ENCODE results near the gene EMC10. TPM values are rescaled to one million over a fixed set of nuclear protein-coding genes. Genes with fewer than 3 reads are reported as not detected.

EMC10 gene
- total RNA-seq (2022; extraction: Qiagen RNA extraction) = 104 to 157 TPM (median 156 TPM) in 5 replicates

GRCh38 chr19:50476224-50476906 is at the start of gene EMC10, which contains the start of gene GARIN5A:
TSS of gene EMC10 (plus strand) at chr19:50476507. CDS start at chr19:50476545, 38 bp downstream.
TSS of gene GARIN5A (minus strand) at chr19:50476848. CDS start at chr19:50476388, 460 bp downstream.

GRCh38 chr19:50432221-50433028 is 43.9 kb upstream of the EMC10 start, which contains the start of gene MYBPC2:
TSS of gene MYBPC2 (plus strand) at chr19:50432892. CDS start at chr19:50432954, 62 bp downstream.

GRCh38 chr19:50511069-50511822 is 34.9 kb downstream of the EMC10 start, which contains the start of gene JOSD2:
TSS of gene JOSD2 (minus strand) at chr19:50511191. CDS start at chr19:50510431, 760 bp downstream.

GRCh38 chr19:50513746-50514345 is 37.5 kb downstream of the EMC10 start, which contains the start of gene ASPDH:
TSS of gene ASPDH (minus strand) at chr19:50513913. CDS start at chr19:50513823, 90 bp downstream.

Other genes starting within 250 kb of the EMC10 start
- 1.1 to 1.6 TPM (median 1.4 TPM) in 5 replicates for gene KCNC3, start 147.1 kb upstream of the EMC10 start, total RNA-seq (2022; extraction: Qiagen RNA extraction)
- 0.55 to 1.6 TPM (median 1.1 TPM) in 5 replicates for gene NAPSA, start 110.9 kb upstream of the EMC10 start, total RNA-seq (2022; extraction: Qiagen RNA extraction)
- 57.7 to 84.8 TPM (median 79.4 TPM) in 5 replicates for gene NR1H2, start 100.0 kb upstream of the EMC10 start, total RNA-seq (2022; extraction: Qiagen RNA extraction)
- 51.4 to 85.1 TPM (median 75.0 TPM) in 5 replicates for gene POLD1, start 92.2 kb upstream of the EMC10 start, total RNA-seq (2022; extraction: Qiagen RNA extraction)
- gene SPIB, start 57.6 kb upstream of the EMC10 start, total RNA-seq (2022; extraction: Qiagen RNA extraction) = 0.06 to 0.45 TPM (median 0.24 TPM) in 5 replicates
- gene MYBPC2, start 43.6 kb upstream of the EMC10 start, total RNA-seq (2022; extraction: Qiagen RNA extraction) = 0.03 TPM in 1 of 5 replicates, not detected in the others
- gene GARIN5A, start 341 bp downstream of the EMC10 start, total RNA-seq (2022; extraction: Qiagen RNA extraction) = 1.5 to 2.5 TPM (median 2.1 TPM) in 5 replicates
- 54.0 to 88.6 TPM (median 84.1 TPM) in 5 replicates for gene JOSD2, start 34.7 kb downstream of the EMC10 start, total RNA-seq (2022; extraction: Qiagen RNA extraction)
- gene ASPDH, start 37.4 kb downstream of the EMC10 start, total RNA-seq (2022; extraction: Qiagen RNA extraction) = not detected in 5 replicates
- 0.28 to 0.51 TPM (median 0.50 TPM) in 5 replicates for gene LRRC4B, start 91.9 kb downstream of the EMC10 start, total RNA-seq (2022; extraction: Qiagen RNA extraction)
- gene SYT3, start 163.4 kb downstream of the EMC10 start, total RNA-seq (2022; extraction: Qiagen RNA extraction) = 0.33 to 1.0 TPM (median 0.50 TPM) in 5 replicates
- 3.3 to 13.3 TPM (median 11.5 TPM) in 5 replicates for gene C19orf81, start 172.9 kb downstream of the EMC10 start, total RNA-seq (2022; extraction: Qiagen RNA extraction)
- 0.02 to 0.34 TPM (median 0.20 TPM) in 5 replicates for gene SHANK1, start 243.3 kb downstream of the EMC10 start, total RNA-seq (2022; extraction: Qiagen RNA extraction)
- 7.2 to 11.4 TPM (median 10.0 TPM) in 5 replicates for gene CLEC11A, start 246.9 kb downstream of the EMC10 start, total RNA-seq (2022; extraction: Qiagen RNA extraction)

Measured in A549 treated with Mapracorat at 1 μM for 4 hours (cell line).